ENCODE data around the gene VPS13A. TPM values are rescaled to one million over a fixed set of nuclear protein-coding genes. Genes with fewer than 3 reads are reported as not detected.

VPS13A gene
- polyA plus RNA-seq (2012; ENCODE audit: missing spikeins): 23.8 TPM

DNA sequence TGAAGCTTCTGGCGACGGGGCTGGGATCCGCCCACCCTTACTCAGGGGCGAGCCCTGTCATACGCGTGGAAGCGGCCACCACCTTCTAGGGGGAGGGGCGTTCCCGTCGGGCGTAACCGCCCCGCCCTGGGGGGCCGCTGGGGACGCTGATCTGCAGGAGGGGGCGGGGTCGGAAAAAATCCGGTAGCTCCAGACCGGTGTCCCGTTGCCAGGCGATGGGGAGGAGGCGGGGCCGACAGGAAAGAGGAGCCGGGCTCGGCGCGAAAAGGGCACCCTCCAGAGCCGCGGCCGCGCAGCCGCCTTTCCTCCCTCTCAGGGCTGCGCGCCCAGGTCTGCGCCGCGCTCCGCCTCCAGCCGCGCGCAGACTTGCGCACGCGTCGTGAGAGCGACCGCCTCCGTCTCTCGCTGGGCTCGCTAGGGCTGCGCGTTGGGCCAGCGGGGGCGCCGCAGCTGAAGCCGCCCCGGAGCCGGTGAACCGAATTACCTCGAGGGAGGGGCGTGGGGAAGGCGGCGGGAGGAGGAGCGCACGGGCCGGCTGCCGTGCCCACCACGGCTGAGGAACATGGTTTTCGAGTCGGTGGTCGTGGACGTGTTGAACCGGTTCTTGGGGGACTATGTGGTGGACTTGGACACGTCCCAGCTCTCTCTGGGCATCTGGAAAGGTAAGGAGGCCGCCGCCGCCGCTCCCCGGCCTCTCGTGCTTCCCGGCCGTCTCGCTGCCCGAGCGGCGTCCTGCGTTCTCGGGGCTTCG, at the start of gene VPS13A:
Gene VPS13A, plus strand, starts transcription at position 392 of the 751 bp plus-strand sequence. Its CDS starts 171 bp downstream, at position 563.
- peak; percentile 68; the same call in 1 of the 2 replicates for TF ChIP-seq POLR2A (IDR thresholded peaks at IDR 0.05; ENCODE audit: low read depth, low read length)
- TF ChIP-seq TAF1 (IDR thresholded peaks at IDR 0.05; ENCODE audit: borderline replicate concordance, low read depth, low read length): no peak
- peak; percentile 43; the same call in 1 of the 2 replicates for TF ChIP-seq POLR2AphosphoS5 (IDR thresholded peaks at IDR 0.05; ENCODE audit: low read depth, low read length)
- peak; percentile 76 for DNase-seq (ENCODE audit: insufficient read length)
- peak; percentile 94 for FAIRE-seq

DNA sequence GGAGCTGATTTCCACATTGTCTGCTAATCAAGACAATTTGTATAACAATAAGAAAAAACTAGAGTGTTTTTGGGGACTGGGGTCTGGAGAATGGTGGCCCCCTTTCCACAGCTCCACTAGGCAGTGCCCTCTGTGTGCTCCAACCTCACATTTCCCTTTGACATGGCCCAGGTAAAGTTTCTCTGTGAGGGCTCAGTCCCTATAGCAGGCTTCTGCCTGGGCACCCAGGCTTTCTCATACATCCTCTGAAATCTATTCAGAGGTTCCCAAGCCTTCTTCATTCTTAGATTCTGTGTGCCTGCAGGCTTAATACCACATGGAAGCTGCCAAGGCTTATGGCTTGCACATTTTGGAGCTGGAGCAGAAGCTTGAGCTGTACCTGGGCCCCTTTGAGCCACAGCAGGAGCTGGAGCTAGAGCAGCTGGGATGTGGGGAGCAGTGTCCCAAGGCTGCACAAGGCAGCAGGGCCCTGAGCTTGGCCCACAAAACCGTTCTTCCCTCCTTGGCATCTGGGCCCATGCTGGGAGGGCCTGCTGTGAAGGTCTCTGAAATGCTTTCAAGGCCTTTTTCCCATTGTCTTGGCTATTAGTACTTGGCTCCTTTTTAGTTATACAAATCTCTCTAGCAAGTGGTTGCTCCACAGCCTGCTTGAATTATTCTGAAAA, 49.1 kb upstream of the VPS13A start:
- FAIRE-seq (no peak), DNase-seq (ENCODE audit: insufficient read length) (no peak)
- TF ChIP-seq TAF1 (IDR thresholded peaks at IDR 0.05; ENCODE audit: borderline replicate concordance, low read depth, low read length): no peak

DNA sequence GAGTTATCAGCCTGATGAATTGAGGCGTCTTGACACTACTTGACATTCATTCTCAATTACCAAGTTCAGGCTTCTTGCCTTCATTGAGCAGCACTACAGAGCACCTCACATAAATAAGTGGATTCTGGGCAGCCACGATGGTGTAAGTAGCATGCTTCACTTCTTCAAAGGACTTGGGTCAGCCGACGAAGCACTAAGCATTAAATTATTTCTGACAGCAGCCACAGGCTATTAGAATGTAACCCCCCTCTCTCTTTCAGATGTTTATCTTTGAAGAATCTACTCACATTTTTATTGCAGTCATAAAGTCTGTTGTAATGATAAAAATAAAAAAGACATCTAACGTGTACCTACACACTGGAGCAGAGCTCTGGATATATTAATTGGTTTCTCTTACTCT, 45.9 kb upstream of the VPS13A start:
- TF ChIP-seq POLR2A (IDR thresholded peaks at IDR 0.05; ENCODE audit: low read depth, low read length) (no peak), TAF1 (IDR thresholded peaks at IDR 0.05; ENCODE audit: borderline replicate concordance, low read depth, low read length) (no peak), POLR2AphosphoS5 (IDR thresholded peaks at IDR 0.05; ENCODE audit: low read depth, low read length) (no peak)
- DNase-seq (ENCODE audit: insufficient read length) (no peak), FAIRE-seq (no peak)

DNA sequence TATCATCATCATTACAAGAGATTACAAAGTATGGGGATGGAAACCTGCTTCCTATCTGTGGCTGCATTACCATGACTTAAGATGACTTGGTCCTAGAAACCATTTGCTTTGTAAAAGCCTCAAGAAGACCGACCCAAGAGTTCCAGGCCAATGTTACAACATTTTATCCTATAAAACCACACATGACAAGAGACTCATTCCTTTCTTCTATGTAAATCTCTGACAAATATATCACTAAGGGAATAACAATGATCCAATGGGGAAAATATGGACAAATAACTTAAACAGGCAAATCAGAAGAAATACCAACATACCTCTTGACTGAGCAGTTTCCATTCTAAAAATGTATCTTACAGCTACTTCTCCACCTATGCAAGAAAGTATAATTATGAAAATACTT, 44.3 kb upstream of the VPS13A start:
- TF ChIP-seq TAF1 (IDR thresholded peaks at IDR 0.05; ENCODE audit: borderline replicate concordance, low read depth, low read length) (no peak), POLR2AphosphoS5 (IDR thresholded peaks at IDR 0.05; ENCODE audit: low read depth, low read length) (no peak), POLR2A (IDR thresholded peaks at IDR 0.05; ENCODE audit: low read depth, low read length) (no peak)
- FAIRE-seq: no peak
- no peak for DNase-seq (ENCODE audit: insufficient read length)

DNA sequence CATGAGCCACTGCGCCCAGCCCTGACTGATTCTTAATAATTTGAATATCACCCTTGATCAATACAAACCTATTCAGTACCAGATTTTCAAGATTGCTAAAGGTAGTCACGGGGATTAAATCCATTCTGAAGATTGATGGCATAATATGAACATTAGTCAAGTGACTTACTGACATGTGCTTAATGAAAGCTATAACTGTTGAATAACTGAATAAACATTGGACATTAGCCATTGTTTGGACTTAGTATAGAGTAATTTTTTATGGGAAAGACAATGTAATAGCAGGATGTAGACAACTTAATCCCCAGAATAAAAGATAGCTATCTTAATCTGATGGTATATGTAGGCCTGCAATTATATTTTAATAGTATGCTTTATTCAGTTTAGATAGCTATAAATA, 35.0 kb upstream of the VPS13A start:
- no peak for FAIRE-seq
- DNase-seq (ENCODE audit: insufficient read length): no peak

GRCh38 chr9:77149879-77150278, 27.5 kb upstream of the VPS13A start:
- FAIRE-seq (no peak), DNase-seq (ENCODE audit: insufficient read length) (no peak)
- TF ChIP-seq POLR2A (IDR thresholded peaks at IDR 0.05; ENCODE audit: low read depth, low read length): no peak
- TF ChIP-seq TAF1 (IDR thresholded peaks at IDR 0.05; ENCODE audit: borderline replicate concordance, low read depth, low read length): no peak
- TF ChIP-seq POLR2AphosphoS5 (IDR thresholded peaks at IDR 0.05; ENCODE audit: low read depth, low read length): no peak

More for the DNA sequence above, 35.0 kb upstream of the VPS13A start:
- TF ChIP-seq POLR2A (IDR thresholded peaks at IDR 0.05; ENCODE audit: low read depth, low read length): no peak
- no peak for TF ChIP-seq TAF1 (IDR thresholded peaks at IDR 0.05; ENCODE audit: borderline replicate concordance, low read depth, low read length)
- no peak for TF ChIP-seq POLR2AphosphoS5 (IDR thresholded peaks at IDR 0.05; ENCODE audit: low read depth, low read length)

DNA sequence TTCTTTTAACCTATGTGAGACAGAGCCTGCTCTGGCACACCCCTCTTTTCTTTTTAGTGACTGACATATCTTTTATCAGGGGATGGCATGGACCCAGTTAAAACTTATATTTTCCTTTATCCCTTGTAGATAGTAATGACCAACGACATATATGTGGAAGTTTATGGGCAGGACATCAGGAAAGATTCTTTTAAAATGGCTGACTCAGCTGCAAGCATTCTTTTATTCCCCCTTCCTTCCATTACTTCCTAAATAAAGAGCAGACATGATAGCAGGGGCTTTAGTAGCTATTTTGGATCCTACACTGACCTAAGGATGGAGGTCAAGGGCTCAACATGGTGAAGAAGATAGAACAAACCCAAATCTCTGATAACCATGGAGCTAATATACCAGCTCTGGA, 25.0 kb upstream of the VPS13A start:
- TF ChIP-seq POLR2AphosphoS5 (IDR thresholded peaks at IDR 0.05; ENCODE audit: low read depth, low read length): no peak
- TF ChIP-seq TAF1 (IDR thresholded peaks at IDR 0.05; ENCODE audit: borderline replicate concordance, low read depth, low read length): no peak
- TF ChIP-seq POLR2A (IDR thresholded peaks at IDR 0.05; ENCODE audit: low read depth, low read length): no peak
- no peak for DNase-seq (ENCODE audit: insufficient read length)
- FAIRE-seq: no peak

DNA sequence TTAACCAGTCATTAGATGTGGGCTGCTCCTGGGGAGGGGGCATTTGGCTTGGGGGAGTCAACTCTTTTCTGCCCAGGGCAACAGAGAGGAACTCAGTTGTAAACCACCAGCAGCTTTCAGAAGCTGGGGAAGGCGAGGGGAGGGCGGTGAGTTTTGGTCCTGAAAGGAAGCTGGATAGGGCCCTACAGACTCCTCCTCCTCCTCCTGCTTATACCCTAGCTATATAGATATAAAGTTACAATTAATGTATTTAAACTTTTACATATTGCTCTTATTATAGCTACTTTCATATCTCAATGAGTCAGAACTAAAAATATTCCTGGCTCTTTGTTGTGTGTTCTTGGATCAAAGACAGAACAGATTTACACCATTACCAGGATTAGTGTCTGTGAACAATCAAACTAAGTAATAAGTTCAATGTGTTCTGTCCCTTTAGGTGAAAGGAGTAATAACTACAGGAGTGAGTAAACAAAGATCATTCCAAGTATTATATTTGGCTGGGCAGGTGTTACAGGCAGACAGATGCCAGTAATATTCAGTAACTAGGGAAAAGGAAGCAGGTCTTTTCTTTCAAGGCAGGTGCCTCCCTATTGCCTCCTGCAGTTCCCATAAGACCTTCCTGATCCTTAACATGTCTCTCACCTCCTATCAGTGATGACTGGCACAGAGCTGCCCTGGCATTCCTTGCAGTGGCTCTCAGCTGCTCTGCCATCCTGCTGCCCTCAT, 20.5 kb upstream of the VPS13A start:
- DNase-seq (ENCODE audit: insufficient read length) (no peak), FAIRE-seq (no peak)
- TF ChIP-seq POLR2A (IDR thresholded peaks at IDR 0.05; ENCODE audit: low read depth, low read length) (no peak), TAF1 (IDR thresholded peaks at IDR 0.05; ENCODE audit: borderline replicate concordance, low read depth, low read length) (no peak), POLR2AphosphoS5 (IDR thresholded peaks at IDR 0.05; ENCODE audit: low read depth, low read length) (no peak)

DNA sequence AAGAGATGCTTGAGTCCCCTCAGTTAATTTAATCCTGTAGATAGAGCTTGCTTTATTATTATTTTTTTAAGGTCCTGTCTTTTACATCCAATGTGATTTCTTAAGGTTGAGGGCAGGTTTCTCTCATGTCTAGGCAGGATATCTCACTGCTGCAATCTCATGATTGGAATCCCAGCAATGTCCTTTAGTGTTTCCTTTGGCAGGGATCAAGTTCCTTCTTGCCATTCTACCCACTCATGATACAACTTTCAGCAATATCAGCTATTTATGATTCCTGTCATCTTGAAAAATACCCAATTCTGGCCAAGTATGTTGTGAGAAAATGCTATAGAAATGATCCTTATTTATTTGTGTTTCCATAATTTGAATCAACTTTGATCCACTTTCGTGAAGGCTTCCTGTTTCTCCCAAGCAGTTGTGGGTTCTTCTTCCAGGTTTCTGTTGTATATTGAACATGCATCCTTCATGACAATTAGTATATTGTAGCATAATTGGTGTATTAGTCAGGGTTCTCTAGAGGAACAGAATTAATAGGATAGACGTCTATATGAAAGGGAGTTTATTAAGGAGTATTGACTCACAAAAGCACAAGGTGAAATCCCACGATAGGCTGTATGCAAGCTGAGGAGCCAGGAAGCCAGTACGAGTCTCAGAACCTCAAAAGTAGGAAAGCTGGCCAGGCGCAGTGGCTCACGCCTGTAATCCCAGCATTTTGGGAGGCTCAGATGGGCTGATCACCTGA, 18.4 kb upstream of the VPS13A start:
- DNase-seq (ENCODE audit: insufficient read length): no peak
- FAIRE-seq: no peak
- TF ChIP-seq POLR2AphosphoS5 (IDR thresholded peaks at IDR 0.05; ENCODE audit: low read depth, low read length) (no peak), POLR2A (IDR thresholded peaks at IDR 0.05; ENCODE audit: low read depth, low read length) (no peak)

DNA sequence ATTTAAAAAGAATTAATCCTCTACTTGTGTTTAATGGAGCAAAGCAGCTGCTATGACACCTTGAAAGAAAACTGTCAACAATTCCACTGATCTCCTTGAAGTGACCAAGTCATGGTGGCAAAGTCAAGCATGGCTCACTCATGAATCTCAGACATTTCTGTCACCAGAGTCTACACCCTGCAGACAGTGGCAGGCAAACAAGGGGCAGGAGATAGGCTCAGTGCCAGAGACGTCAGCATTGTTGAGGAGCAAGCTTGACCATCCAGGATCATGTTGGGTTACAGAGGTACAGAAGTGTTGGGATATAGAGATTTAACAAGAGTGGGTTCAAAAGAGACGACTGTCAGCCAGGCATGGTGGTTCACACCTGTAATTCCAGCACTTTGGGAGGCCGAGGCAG, 16.1 kb upstream of the VPS13A start:
- FAIRE-seq (no peak), DNase-seq (ENCODE audit: insufficient read length) (no peak)
- TF ChIP-seq TAF1 (IDR thresholded peaks at IDR 0.05; ENCODE audit: borderline replicate concordance, low read depth, low read length) (no peak), POLR2AphosphoS5 (IDR thresholded peaks at IDR 0.05; ENCODE audit: low read depth, low read length) (no peak), POLR2A (IDR thresholded peaks at IDR 0.05; ENCODE audit: low read depth, low read length) (no peak)

- no peak for FAIRE-seq
- TF ChIP-seq POLR2AphosphoS5 (IDR thresholded peaks at IDR 0.05; ENCODE audit: low read depth, low read length): no peak
- no peak for TF ChIP-seq TAF1 (IDR thresholded peaks at IDR 0.05; ENCODE audit: borderline replicate concordance, low read depth, low read length)
- no peak for TF ChIP-seq POLR2A (IDR thresholded peaks at IDR 0.05; ENCODE audit: low read depth, low read length)
- no peak for DNase-seq (ENCODE audit: insufficient read length)
Measured at GRCh38 chr9:77161966-77162365, 15.4 kb upstream of the VPS13A start.
